Stimulated activated CD4-positive, alpha-beta T cell treated with anti-CD3 and anti-CD28 coated beads, Interleukin-4, amount 100 ng/mL, for 4 hours (primary cell): ENCODE results near the gene MAP2K5.

Experiments used
- DNase-seq, 2 experiments: peaks; one replicate each; pipeline ENCODE4 v3.0.0-alpha.2; 2020

MAP2K5 gene

GRCh38 chr15:67809866-67810265, 267.4 kb downstream of the MAP2K5 start:
- DNase-seq, result no peak

GRCh38 chr15:67812241-67812644, 269.7 kb downstream of the MAP2K5 start:
- DNase-seq, result no peak

- no peak for DNase-seq
Observed at GRCh38 chr15:67813104-67813634, 270.7 kb downstream of the MAP2K5 start.

- no peak for DNase-seq
Observed at GRCh38 chr15:67815036-67815592, 272.6 kb downstream of the MAP2K5 start.

- no peak for DNase-seq
Observed at GRCh38 chr15:67816668-67817067, 274.2 kb downstream of the MAP2K5 start.

GRCh38 chr15:67818464-67818863, 276.0 kb downstream of the MAP2K5 start:
- no peak for DNase-seq

GRCh38 chr15:67819636-67820035, 277.1 kb downstream of the MAP2K5 start:
- no peak for DNase-seq

GRCh38 chr15:67820122-67820991, 277.9 kb downstream of the MAP2K5 start:
- DNase-seq, result no peak

DNA sequence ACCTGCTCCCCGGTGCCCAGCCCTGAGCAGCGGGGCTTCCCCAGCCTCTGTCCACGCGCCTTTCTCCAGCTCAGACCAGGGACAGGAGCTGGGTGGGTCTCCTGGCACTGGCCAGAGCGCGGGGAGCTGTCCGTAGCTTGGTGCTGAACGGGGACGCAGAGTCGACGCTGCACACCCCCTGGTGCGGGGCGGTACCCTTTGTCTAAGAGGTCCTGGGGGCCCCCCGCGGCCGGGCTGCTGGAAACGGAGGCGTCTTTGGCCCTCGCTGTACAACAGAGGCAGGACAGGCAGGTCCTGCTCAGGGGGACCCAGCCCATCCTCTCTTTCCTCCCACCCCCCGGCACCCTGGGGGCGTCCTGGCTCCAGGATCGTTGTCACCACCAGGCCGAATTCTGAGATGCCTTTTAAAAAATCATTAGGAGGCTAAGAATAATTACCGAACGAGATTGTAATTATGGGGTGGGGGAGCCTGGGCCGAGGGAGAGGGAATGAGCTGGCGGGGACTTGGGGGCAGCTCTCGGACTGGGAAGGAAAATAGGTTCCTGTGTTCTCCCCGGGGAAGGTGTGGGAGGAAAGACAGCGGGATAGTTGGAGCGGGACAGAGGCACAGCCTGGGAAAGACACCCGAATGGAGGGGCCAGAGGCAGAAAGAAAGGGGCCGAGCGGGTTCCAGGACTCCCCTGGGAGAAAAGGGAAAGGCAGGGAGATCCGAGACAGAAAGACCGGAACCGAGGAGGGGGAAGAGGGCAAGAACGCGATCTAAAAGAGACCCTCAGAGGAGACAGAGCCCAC, 278.7 kb downstream of the MAP2K5 start:
- no peak for DNase-seq

DNA sequence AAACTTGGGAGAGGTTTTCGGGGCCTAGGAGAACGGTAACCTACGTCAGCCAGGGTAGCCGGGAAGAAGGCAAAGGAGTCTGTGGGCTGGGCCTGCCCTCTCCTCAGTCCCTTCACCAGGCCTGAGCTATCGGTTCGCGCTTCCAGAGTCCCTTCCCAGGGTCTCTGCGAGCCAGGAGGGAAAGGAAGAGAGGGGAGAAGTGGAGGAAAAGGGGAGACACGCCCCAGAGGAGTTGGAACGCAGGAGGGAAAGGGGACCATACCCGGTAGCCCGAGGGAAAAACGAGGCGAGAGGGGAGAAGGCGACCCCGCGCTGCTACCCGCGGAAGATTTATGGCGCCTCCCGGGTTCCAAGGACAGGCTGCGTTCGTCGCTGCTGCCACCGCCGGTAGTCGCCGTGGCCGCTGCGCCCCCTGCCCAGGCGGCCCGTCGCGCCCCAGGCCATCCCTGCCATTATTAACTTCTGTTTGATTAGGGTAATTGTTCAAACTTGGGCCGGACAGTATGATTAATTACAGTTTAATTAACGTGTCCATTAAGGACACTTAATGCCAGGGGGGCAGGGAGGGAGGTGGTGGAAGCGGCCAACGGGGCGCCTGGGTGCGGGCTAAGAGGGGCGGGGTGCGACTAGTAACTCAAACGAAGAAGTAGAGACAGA, 279.4 kb downstream of the MAP2K5 start:
- no peak for DNase-seq

DNA sequence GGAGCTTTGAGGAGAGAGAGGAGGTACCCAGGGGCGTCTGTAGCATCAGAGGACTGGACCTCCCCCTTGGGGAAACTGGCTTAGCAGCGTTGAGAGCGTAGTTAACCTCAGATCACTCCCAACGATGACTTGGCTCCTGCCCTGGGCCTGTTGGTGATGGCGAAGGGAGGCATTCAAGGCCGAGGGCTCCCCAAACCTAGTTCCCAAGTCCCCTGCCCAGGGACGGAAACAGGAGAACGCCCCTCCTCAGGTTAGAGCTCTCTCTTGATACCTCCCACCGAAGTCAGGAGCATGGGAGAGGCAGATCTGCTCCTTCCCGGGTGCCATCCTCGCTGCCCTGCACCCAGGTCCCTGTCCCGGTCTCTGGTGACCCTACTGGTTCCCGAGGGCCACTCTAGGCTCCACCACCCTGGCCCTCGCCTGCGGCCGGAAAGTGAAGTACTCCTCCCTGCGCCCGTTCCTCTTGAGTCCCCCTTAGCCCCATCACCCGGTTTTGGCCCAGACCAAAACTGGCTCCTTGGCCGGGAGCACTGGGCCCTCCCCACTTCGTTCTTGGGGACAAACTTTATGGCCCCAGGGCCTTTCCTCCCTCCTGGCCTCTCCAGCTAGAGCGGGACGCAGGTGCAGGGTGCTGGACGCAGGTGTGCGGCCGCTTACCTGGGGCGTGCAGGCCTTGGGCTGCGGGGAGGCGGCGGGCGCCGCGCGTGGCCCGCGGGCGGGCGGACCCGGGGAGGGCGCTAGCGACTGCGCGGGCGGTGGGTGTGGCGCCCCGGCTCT, 280.2 kb downstream of the MAP2K5 start:
- no peak for DNase-seq

DNA sequence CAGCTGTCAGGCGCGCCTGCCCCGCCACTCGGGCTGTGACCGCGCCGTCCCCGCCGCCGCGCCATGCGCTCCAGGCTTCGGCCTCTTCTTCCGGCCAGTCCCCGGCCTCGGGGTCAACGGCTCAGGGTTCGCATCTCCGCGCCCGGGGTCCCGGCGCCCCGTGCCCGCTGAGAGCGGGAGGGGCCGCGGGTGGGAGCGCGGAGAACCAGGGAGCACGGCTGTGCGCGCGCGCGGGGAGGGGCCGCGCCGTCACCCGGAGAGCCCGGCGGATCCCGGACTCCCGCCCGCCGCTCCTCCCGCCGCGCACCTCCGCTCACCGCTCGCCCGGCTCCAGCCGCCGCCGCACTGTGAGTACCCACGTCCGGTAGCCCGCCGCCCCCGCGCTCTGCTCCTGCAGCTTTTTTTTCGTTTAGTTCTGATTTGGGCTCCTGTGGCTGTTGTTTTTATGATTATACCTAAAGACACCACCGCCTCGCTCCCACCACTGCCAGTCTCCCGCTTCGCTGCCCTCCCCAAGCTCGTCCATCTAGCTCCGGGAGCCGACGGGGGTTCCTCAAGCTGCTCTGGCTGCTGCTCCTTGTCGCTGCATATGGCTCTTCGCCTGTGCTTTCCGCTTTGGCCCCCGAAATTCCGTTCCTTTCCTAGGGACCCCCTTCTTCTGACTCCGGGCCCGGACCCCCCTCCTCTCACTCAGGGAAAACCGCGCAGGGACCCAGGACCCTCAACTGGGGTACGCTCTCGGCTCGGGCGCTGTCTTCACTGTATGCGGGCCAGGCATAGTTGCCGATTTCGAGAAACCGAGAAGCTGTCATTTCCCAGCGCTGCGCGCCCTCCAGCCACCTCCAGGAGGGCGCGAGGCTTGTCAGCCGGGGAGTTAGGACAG, 281.1 kb downstream of the MAP2K5 start:
- DNase-seq, result no peak

DNA sequence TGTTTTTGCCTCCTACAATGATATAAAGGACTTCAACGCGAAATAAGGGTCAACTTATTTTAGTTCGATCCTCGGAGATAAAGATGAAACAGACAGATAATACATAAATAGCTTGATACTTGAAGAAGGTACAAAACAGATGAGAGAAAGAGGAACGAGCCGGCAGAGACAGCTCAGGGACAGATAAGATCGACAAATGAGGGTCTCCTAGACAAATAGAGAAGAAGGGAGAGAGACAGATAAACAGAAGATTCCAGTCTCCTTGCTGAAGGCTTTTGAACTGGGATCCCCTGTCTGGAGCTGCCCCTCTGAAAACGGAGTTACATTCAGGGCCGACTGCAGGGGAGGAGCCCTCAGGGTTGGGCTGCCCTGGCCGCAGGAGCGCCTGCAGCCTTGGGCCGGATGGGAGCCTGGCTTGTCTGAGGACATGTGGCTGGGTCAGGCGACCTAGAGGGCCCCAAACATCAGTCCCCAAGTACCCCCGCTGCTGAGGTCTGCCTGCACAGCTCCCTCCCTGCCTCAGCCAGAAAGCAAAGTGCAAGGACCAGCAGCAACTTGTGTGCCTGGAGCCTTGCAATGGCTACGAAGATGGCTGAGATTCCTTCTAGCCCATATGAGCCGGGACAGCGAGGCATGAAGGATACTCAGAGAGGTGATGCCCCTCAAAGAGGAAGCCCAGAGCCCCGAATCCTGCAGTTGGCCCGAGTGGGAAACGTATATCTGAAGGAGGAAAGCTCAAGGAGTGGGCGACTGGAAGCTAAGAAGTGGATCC, 281.9 kb downstream of the MAP2K5 start:
- DNase-seq, result no peak

- no peak for DNase-seq
Observed at GRCh38 chr15:67824976-67825880, 282.7 kb downstream of the MAP2K5 start, which contains the start of gene SKOR1. TSS of gene SKOR1 (plus strand) at chr15:67825509. CDS start at chr15:67825603, 94 bp downstream.

GRCh38 chr15:67825881-67826716, 283.6 kb downstream of the MAP2K5 start:
- DNase-seq, result no peak

DNA sequence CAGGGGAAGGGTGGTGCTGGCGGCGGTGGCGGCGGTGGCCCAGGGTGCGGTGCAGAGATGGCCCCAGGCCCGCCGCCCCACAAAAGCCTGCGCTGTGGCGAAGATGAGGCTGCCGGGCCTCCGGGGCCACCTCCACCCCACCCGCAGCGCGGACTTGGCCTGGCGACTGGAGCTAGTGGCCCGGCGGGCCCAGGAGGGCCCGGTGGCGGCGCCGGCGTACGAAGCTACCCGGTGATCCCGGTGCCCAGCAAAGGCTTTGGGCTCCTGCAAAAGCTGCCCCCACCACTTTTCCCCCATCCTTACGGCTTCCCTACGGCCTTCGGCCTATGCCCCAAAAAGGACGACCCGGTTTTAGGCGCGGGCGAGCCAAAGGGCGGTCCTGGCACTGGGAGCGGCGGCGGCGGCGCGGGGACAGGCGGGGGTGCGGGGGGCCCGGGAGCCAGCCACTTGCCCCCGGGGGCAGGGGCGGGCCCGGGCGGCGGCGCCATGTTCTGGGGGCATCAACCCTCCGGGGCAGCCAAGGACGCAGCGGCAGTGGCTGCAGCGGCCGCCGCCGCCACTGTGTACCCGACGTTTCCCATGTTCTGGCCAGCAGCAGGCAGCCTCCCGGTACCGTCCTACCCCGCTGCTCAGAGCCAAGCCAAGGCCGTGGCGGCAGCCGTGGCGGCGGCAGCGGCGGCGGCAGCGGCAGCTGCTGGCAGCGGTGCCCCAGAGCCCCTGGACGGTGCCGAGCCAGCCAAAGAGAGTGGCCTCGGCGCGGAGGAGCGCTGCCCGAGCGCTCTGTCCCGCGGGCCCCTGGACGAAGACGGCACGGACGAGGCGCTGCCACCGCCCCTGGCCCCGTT, 284.4 kb downstream of the MAP2K5 start:
- no peak for DNase-seq
